GM23338 (cell line): ENCODE results near the gene PLEKHO1. TPM values are rescaled to one million over a fixed set of nuclear protein-coding genes. Genes with fewer than 3 reads are reported as not detected.

Source experiments
- ATAC-seq: fragments of 200-7000 bp; cut with Tn5 transposase; 3 replicates; pipeline ENCODE4 v1.9.1; 2020
- DNase-seq: peaks from one replicate; pipeline ENCODE4 v3.0.0-alpha.2; 2015; ENCODE audit warnings: low spot score
- H2AFZ ChIP-seq: fragments of 200-600 bp; sonication (generic); 2 replicates; pipeline ENCODE4 v1.8.0; 2016; ENCODE audit warnings: antibody characterized with exemption, mild to moderate bottlenecking, moderate library complexity
- H3F3A ChIP-seq: fragments of 200-600 bp; sonication (generic); replicated peaks from 2 replicates; pipeline ENCODE4 v1.8.0; 2017; ENCODE audit warnings: antibody characterized with exemption, mixed run types, low read depth
- H3K27ac ChIP-seq: fragments of 200-600 bp; sonication (generic); 2 replicates; pipeline ENCODE4 v1.6.1; 2016; ENCODE audit warnings: low read depth
- H3K27me3 ChIP-seq: fragments of 200-600 bp; sonication (generic); 2 replicates; pipeline ENCODE4 v1.8.0; 2016; ENCODE audit warnings: mild to moderate bottlenecking, mixed run types, moderate library complexity; ENCODE audit not compliant: insufficient read depth
- H3K36me3 ChIP-seq: fragments of 200-600 bp; sonication (generic); 2 replicates; pipeline ENCODE4 v1.8.0; 2016; ENCODE audit warnings: mild to moderate bottlenecking; ENCODE audit not compliant: insufficient read depth
- H3K4me1 ChIP-seq: fragments of 200-600 bp; sonication (generic); 2 replicates; pipeline ENCODE4 v1.8.0; 2016; ENCODE audit warnings: mild to moderate bottlenecking, moderate library complexity; ENCODE audit not compliant: insufficient read depth
- H3K4me2 ChIP-seq: fragments of 200-600 bp; sonication (generic); 2 replicates; pipeline ENCODE4 v1.7.1; 2017; ENCODE audit warnings: mixed run types
- H3K4me3 ChIP-seq: fragments of 200-600 bp; sonication (generic); 2 replicates; pipeline ENCODE4 v1.6.1; 2016; ENCODE audit warnings: mixed run types
- H3K79me2 ChIP-seq: fragments of 200-600 bp; sonication (generic); replicated peaks from 2 replicates; pipeline ENCODE4 v1.8.0; 2017; ENCODE audit warnings: mild to moderate bottlenecking; ENCODE audit not compliant: insufficient read depth
- H3K9me2 ChIP-seq: fragments of 200-600 bp; sonication (generic); 2 replicates; pipeline ENCODE4 v1.8.0; 2017; ENCODE audit not compliant: insufficient read depth
- H4K20me1 ChIP-seq: fragments of 200-600 bp; sonication (generic); replicated peaks from 2 replicates; pipeline ENCODE4 v1.8.0; 2017; ENCODE audit warnings: mild to moderate bottlenecking; ENCODE audit not compliant: insufficient read depth
- H3K27ac Mint-ChIP-seq: 2 replicates; pipeline ENCODE4 v1.8.0; 2020; ENCODE audit warnings: inconsistent platforms, mild to moderate bottlenecking, moderate library complexity, mixed read lengths
- H3K27me3 Mint-ChIP-seq: 3 replicates; pipeline ENCODE4 v1.8.0; 2022; ENCODE audit warnings: low read depth, mild to moderate bottlenecking, moderate library complexity, mixed read lengths, inconsistent platforms; ENCODE audit not compliant: insufficient read depth, poor library complexity
- H3K36me3 Mint-ChIP-seq: 3 replicates; pipeline ENCODE4 v1.8.0; 2021; ENCODE audit warnings: low read depth, mild to moderate bottlenecking, inconsistent platforms, moderate library complexity, mixed read lengths
- H3K4me1 Mint-ChIP-seq: 3 replicates; pipeline ENCODE4 v1.8.0; 2020; ENCODE audit warnings: mild to moderate bottlenecking, inconsistent platforms, mixed read lengths
- H3K4me3 Mint-ChIP-seq: 3 replicates; pipeline ENCODE4 v1.8.0; 2021; ENCODE audit warnings: moderate library complexity, mild to moderate bottlenecking, inconsistent platforms, mixed read lengths
- H3K9me3 Mint-ChIP-seq: 3 replicates; pipeline ENCODE4 v1.8.0; 2020; ENCODE audit warnings: moderate library complexity, mild to moderate bottlenecking, inconsistent platforms, mixed read lengths
- CREB1 ChIP-seq: fragments of 250-450 bp; sonication (Bioruptor Pico); IDR thresholded peaks from 2 replicates; pipeline ENCODE4 v1.5.0; 2020; ENCODE audit warnings: low read depth, mild to moderate bottlenecking, moderate library complexity
- EZH2 ChIP-seq: fragments of 200-600 bp; sonication (generic); IDR thresholded peaks from one replicate; pipeline ENCODE4 v1.8.0; 2017; ENCODE audit warnings: antibody characterized with exemption, mild to moderate bottlenecking, low read depth; ENCODE audit not compliant: unreplicated experiment
- EZH2phosphoT487 ChIP-seq: fragments of 200-600 bp; sonication (generic); IDR thresholded peaks from one replicate; pipeline ENCODE4 v1.8.1; 2018; ENCODE audit warnings: antibody characterized with exemption; ENCODE audit not compliant: unreplicated experiment
- POLR2AphosphoS5 ChIP-seq: IDR thresholded peaks from 2 replicates; pipeline ENCODE4 v1.6.1; 2016; ENCODE audit warnings: antibody characterized with exemption, low read depth
- REST ChIP-seq: IDR thresholded peaks from one replicate; pipeline ENCODE4 v1.6.1; 2018; ENCODE audit warnings: antibody characterized with exemption; ENCODE audit not compliant: unreplicated experiment
- STAT1 ChIP-seq: IDR thresholded peaks from one replicate; pipeline ENCODE4 v1.6.1; 2016; ENCODE audit warnings: antibody characterized with exemption; ENCODE audit not compliant: unreplicated experiment
- ZNF114 ChIP-seq: fragments of 250-450 bp; sonication (Bioruptor Pico); IDR thresholded peaks from 2 replicates; pipeline ENCODE4 v1.5.0; 2020; ENCODE audit warnings: mild to moderate bottlenecking, moderate library complexity
- ZNF331 ChIP-seq: fragments of 250-450 bp; sonication (Bioruptor Pico); IDR thresholded peaks from 2 replicates; pipeline ENCODE4 v1.5.0; 2020; ENCODE audit warnings: low read depth, mild to moderate bottlenecking, moderate library complexity
- ZNF462 ChIP-seq: fragments of 250-450 bp; sonication (Bioruptor Pico); IDR thresholded peaks from 2 replicates; pipeline ENCODE4 v1.5.0; 2020; ENCODE audit warnings: mild to moderate bottlenecking, moderate library complexity
- polyA plus RNA-seq: library from polyadenylated mRNA; unstranded; fragments of >200 nt; fragmentation: Nextera tagmentation; extraction: Ambion mirVana; gene quantifications from 2 replicates; pipeline ENCODE4 v1.2.1, GENCODE V29; 2016
- total RNA-seq: library from RNA; depleted of rRNA; stranded (reverse); fragments of >200 nt; shearing (Covaris generic); gene quantifications from 2 replicates; pipeline ENCODE4 v1.2.3, GENCODE V29; 2014

The PLEKHO1 gene
- total and polyA plus RNA-seq, 2 experiments from 2014 or later, result 34.3 to 36.7 TPM

- TF ChIP-seq CREB1 (CRISPR knock-in tag), result no peak
- TF ChIP-seq EZH2, result no peak
- TF ChIP-seq ZNF462 (CRISPR knock-in tag), result no peak
- no peak for TF ChIP-seq ZNF331 (CRISPR knock-in tag)
- no peak for TF ChIP-seq POLR2AphosphoS5
- TF ChIP-seq EZH2phosphoT487, result no peak
- no peak for TF ChIP-seq REST
- TF ChIP-seq STAT1, result no peak
- no peak for TF ChIP-seq ZNF114 (CRISPR knock-in tag)
- H2AFZ ChIP-seq, result 0 out of 2 replicates have a peak overlapping the region, but pooled peaks have one; percentile 66
- no peak overlapping the region for H3K27ac Mint-ChIP-seq
- H3K4me2 ChIP-seq, result no peak overlapping the region
- no peaks in the 10 kb centered on the region for H3K9me2 ChIP-seq
- no peaks in the 10 kb centered on the region for H3K36me3 ChIP-seq
- H3K27me3 Mint-ChIP-seq, result no peaks in the 10 kb centered on the region
- no peaks in the 10 kb centered on the region for H3K27me3 ChIP-seq
- ATAC-seq (no peak; the same call in 2 of the 3 replicates), DNase-seq (peak; percentile 36)
- H3K36me3 Mint-ChIP-seq, result no peaks in the 10 kb centered on the region
- H3K4me1 ChIP-seq, result no peaks in the 10 kb centered on the region
- no peak overlapping the region for H3K4me3 Mint-ChIP-seq
- H3K4me3 ChIP-seq, result no peak overlapping the region
- H3F3A ChIP-seq, result no peaks in the 10 kb centered on the region
- H3K27ac ChIP-seq, result no peak overlapping the region
- no peaks in the 10 kb centered on the region for H3K79me2 ChIP-seq
- H4K20me1 ChIP-seq, result no peaks in the 10 kb centered on the region
- no peaks in the 10 kb centered on the region for H3K9me3 Mint-ChIP-seq
- H3K4me1 Mint-ChIP-seq, result no peaks in the 10 kb centered on the region
These were observed 23.4 kb downstream of the PLEKHO1 start for GRCh38 chr1:150173141-150173585.
